Amygdala (tissue), 56 donors: ENCODE measurements around the gene INTS6.

Source experiments
- DNase-seq, 56 donors: peaks; one replicate each; lab custom pipeline; 2025; lab: John Stamatoyannopoulos, UW

Gene INTS6

DNA sequence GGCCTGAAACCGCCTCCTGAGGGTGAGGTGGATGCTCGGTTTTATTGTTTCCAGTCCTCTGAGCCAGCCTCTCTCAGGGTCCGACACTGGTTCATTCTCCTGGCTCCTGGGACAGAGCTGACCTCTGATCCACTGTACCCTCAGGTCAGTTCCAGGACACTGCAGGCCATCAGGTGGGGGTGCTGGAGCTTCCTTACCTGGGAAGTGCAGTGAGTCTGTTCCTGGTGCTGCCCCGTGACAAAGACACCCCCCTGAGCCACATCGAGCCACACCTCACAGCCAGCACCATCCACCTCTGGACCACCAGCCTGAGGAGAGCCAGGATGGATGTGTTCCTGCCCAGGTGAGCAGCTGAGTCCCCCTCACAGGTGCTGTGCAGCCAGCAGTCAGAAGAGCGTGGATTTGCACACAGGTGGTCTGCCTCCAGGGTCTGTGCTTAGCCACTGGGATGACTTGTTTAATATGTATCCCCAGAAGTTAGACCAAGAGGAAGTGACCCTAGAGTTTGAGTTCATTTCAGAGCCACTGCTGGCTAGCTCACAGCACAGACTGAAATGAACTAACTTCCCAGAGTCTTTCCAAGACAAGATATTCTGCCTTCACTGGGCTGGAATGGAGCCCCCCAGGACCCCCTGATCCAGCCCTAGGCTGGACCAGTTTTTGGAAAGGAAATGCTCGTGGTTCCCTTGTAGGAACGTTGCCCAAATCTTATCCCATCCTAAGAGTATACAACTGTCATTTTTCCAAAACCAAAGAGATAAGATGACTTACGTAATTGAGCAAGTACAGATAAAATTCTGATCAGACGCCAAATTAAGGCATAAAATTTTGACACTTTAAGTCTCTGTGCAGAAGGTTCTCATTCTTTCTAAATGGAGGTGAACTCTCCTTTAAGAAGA, 104.5 kb downstream of the INTS6 start:
- DNase-seq, result no peak

DNA sequence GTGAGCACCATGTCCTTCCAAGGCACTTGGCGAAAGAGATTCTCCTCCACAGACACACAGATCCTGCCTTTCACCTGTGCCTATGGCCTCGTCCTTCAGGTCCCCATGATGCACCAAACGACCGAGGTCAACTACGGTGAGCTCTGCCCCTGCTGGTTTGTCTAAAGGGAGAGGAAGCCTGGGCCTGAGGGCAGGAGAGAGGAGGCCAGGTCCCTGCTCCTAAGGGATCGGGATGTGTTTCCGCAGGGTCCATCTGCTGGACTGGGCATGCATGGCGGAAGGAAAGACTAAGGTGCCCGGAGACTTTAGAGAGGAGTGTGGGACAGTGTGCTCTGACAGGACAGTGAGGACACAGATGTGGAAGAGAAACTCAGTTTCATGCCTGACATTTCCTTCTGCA, 105.7 kb downstream of the INTS6 start:
- no peak for DNase-seq

DNA sequence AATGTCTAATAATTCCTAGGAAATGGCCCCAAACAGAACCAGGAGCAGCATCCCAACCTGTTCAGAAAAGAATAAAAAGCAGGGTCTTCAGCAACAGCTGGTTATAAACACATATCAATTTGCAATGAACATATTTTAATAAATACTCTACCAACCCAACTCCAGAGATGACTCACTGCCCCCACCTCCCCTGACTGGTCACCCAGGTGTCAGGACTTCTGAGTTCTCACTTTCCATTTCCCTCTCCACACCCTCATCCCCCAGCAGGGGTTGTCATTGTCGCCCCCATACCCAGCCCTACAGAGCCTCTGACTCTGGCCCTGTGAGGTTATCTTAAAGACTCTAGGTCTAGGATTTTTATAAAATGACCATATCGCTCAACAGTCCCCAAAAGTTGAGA, 106.4 kb downstream of the INTS6 start:
- no peak for DNase-seq

DNA sequence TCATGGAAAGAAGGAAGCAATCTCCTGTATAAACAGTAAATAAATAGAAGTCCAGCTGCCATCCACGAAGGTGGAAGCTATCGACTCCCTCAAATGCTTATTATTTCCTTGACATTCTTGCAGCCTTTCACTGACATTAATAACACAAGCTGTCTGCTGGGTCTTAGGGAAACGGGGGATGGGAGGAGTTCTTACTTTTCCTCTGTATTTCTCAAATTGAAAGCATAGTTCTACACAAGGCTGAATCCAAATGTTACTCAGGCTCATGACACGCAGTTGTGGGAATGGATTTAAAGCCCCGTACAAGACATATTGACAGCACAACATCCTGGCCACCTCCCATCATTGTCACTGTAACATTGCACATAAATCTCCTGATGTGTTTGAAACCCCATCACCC, 109.4 kb downstream of the INTS6 start:
- DNase-seq, result no peak

DNA sequence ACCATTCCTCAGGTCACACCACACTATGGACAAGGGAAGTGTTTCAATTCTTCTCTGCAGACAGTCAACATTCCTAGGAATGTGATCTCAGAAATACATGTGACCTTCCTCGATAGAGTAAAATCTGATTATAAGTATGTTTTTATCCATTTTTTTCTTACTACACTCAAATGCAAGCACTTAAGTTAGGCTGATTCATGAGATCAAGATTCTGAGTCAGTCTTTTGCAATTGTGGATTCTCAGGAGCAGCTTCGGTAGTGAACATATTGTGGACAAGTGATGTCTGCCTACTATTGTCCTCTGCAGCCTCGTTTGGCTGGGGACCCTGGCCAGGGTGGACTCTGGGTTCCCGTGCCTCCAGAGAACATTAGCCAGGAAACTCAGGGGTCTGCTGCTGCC, 110.1 kb downstream of the INTS6 start:
- DNase-seq, result no peak

DNA sequence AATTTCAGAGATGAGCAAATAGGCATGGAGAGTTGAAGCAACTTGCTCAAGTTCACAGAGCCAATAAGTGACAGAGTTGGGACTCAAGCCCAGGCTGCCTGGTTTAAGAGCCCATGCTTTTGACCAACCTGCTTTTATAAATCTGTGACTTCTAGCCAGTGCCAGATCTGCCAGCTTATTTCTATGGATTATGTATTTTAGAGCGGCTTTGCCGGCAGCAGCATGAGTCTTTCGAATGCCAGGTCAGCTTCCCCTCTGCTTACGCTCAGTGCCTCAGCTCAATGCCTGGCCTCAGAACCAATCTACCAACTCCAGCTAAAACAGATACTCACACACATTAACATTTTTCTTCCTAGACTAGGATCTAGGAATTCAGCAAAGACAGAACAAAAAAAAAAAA, 111.0 kb downstream of the INTS6 start:
- no peak for DNase-seq

DNA sequence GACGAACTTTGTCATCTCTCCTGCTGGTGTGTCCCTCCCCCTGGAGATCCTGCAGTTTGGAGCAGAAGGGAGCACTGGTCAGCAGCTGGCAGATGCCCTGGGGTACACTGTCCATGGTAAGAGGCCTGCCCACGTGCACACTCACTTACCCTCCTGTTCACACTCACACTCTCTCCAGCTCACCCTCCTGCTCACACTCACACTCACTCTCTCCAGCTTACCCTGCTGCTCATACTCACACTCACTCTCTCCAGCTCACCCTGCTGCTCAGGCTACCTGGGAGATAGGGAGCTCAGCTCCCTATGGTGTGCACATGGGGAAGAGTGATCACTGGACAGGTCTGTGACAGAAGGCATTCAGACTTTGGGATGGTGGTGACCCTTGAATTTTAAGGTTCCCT, 111.6 kb downstream of the INTS6 start:
- no peak for DNase-seq

DNA sequence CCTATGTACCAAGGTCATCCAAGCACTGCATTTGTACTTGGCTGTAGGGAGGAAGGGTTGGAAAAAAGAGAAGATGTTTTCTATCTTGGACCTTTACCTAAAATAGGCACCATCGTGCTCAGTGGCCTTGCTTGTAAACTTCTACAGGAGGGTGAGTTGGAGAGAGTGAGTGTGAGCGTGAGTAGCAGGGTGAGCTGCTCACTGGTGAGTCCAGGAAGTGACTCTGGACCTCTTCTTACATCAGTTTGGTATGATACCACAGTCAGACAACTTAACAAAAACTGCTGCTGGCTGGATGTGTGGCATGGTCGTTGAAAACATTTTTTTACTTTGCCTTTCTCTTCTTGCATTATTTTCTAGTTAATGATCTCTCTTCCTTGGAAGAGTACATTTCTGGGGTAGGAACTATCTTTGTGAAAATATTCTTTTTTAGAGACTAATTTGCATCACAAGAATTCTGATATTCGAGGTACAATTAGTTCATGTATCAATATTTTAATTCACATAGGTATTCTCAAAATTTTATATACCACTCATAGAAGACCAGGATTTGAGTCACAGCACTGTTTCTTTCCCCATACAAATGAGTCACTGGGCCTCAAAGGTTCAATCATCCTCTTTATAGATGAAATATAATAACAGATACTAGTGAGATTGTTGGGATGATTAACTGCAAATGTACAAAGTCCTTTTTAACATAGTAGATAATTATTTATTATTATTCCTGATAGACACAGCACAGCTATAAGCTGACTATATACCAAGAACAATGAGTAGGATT, 112.7 kb downstream of the INTS6 start:
- no peak for DNase-seq

DNA sequence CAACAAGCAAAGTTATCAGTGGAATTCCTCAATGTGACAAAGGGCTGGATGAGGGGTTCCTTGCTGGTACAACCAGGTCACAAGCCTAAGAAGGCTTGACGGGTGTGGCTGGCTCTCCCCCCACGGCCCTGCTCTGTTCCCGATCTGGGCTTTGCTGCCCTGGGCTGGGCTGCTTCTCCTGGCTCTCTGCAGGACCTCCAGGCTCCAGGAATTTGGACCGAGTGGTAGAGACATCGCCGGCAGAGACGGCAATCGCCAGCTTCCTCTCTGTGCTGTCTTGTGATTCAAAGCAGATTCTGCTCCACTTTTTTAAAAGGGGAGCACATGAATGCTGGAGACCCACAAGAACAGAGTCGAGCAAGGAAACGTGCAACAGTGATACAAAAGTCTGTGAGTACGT, 113.5 kb downstream of the INTS6 start, which contains the start of gene SERPINE3:
TSS of gene SERPINE3 (plus strand) at position 338 of the 400 bp plus-strand sequence. CDS start 1,401 bp downstream, outside the sequence.
- no peak for DNase-seq

DNA sequence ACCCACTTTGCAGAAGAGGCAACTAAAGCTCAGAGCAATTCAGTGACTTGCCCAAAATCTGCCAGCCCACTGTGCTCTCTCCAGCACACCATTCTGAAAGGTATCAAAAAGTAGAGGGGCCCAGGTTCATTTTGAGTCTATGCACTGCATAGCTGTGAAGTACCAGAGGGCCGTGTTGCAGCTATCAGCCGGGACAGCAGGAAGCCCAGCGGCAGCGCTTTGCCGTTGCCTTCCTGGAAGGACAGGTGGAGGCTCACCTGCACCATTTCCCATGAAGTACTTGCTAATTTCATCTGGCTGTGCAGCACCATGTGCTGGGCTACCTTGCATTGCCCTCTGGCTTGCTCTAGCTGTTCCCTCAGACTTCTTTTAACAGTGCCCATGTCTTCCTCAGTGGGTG, 116.1 kb downstream of the INTS6 start:
- no peak for DNase-seq

DNA sequence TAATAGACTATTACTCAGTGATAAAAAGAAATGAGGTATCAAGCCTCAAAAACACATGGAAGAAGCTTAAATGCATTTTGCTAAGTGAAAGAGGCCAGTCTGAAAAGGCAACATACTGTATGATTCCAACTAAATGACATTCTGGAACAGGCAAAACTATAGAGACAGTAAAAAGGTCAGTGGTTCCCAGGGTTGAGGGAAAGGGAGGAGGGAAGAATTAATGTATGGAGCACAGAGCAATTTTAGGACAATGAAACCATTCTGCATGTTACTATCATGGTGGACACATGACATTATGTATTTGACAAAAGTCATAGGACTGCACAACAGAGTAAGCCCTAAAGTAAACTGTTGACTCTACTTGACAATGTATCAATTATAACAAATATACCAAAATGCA, 119.0 kb downstream of the INTS6 start:
- DNase-seq, result no peak

DNA sequence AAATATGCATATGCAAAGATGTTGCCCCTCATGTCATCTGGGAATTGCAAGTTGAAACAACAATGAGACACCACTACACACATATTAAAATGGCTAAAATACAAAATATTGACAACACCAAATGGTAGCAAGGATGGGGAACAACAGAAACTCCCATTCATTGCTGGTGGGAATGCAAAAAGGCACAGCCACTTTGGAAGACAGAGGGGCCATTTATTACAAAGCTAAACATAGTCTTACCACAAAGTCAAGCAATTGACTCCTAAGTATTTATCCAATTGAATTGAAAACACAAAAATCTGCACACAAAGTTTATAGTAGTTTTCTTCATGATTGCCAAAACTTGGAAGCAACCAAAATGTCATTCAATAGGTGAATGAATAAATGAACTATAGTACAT, 119.4 kb downstream of the INTS6 start:
- no peak for DNase-seq

DNA sequence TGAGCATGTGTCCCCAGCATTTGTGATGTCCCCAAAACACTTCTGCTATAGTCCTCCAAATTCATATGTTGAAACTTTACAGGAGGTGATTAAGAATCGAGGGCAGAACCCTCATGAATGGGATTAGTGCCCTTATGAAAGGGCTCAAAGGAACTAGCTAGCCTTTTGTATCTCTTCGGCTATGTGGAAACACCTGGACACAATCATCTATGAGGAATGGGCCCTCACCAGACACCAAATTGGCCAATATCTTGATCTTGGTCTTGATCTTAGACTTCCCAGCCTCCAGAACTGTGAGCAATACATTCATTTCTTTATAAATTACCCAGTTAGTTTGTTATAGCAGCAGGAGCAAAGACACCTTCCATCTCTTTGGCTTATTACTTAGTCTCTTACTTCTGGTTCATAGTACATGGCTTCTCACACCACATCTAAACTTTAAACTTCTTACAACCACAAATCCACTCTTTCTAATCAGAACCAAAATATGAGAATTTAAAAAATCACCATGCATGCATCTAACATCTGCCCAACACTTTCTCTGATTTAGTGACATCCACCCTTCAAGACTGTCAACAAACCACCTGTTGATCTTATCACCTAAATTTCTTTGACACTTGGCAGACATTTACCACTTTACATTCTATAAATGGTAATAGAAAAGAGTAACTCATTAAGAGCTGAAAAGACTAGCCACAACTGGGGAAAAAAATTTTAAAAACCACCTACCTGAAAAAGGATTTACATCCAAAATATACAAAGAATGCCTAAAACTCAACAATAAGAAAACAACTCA, 120.1 kb downstream of the INTS6 start:
- DNase-seq, result no peak

DNA sequence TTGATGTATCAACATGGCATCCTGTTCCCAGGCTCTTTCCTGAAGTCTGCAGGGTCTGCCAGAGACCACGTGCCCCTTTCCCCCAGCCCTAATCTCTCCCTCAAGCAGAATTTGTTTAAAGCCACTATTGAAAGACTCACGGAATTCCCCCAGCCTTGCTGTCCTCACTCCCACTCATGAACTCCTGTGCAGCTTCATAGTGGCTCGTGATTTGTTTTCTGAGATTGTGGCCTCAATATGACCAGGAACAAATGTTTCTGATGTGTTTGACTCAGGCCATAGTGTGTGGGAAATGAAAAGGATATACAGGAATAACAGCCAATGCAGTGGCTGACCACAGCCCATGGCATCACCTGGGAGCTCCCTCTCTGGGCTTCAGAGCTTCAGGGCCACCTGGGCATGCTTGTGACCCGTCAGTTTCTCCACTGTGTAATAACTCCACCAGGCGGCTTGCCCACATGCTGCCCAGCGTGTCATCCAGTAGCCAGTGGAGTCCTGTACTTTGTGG, 121.4 kb downstream of the INTS6 start:
- no peak for DNase-seq

DNA sequence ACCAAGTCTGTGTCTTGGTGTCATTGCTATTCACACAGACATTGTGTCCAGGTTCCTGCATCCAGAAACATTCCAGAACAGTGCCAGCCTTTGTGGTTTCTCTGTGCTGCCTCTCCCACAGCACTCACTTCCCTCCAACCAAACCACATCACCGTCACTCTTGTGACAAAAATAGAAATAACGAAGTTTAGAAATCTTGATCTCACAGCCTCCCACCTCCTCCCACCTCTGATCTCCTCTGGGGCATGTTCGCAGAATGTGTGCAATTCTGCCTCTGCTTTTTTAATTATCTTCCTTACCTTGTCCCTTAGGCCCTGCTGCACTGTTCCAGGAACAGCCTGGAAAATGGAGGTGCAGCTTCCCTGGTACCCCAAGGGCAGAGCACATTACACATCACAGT, 122.0 kb downstream of the INTS6 start:
- DNase-seq, result peak in 3 of 56 donors; percentile 8 to 15 (median 13)

DNA sequence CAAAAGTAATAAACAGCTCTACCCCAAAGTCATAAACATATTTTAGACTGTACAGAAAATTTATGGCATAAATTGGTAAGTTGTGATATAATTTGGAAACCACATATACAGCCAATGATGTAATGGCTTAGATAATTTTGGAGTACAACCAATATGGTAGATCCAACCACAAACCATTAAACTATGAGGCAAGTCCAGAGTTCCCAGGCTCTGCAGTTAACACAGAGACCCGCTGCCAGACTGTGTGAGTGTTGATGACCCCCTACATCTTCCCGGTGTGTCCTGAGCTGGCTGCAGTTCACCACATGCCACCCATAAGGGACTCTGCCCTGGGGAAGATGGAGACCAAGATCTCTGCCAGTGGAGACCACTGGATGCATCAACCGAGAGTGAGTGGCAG, 123.2 kb downstream of the INTS6 start:
- no peak for DNase-seq

DNA sequence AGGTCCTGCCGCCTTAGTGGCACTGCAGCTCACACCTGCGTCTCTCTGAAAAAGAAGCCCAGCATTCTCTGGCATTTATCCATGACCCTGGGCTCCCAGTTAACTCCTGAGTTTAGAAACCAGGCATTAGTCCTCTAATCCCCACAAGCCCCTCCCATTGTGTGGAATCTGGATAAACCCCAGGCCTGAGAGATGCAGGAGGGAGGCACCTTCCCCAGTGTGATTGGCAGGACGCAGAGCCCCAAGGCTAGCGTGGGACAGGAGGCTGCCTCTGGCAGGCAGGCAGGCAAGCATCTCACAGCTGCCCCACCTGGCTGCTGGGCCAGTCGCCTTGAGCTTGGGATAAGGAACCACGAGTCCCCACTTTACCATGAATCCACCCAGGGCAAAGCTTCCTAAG, 124.3 kb downstream of the INTS6 start:
- no peak for DNase-seq

DNA sequence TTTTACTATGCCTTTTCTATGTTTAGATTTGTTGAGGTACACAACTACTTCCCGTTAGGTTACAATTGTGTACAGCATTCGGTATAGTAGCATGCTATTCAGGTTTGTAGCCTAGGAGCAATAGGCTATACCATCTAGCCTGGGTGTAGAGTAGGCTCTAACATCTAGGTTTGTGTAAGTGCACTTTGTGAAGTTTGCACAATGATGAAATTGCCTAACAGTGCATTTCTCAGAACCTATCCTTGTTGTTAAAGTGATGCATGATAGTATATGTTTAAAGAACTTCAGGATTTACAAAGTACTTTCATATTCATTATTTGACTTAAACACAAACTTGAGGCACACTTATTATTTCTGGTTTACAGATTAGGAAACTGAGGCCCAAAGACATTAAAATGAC, 124.9 kb downstream of the INTS6 start:
- DNase-seq, result no peak

DNA sequence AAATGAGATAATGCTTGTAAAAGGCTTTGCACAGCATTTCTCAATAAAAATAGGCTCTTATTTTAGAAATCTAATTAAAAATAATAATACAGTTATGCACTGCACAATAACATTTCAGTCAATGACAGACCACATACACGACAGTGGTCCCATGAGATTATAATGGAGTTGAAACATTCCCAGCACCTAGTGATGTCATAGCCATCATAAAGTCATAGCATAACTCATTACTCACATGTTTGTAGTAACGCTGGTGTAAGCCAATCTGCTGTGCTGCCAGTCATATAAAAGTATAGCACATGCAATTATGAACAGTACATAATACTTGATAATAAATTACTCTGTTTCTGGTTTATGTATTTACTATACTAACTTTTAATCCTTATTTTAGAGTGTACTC, 126.1 kb downstream of the INTS6 start:
- DNase-seq, result no peak

DNA sequence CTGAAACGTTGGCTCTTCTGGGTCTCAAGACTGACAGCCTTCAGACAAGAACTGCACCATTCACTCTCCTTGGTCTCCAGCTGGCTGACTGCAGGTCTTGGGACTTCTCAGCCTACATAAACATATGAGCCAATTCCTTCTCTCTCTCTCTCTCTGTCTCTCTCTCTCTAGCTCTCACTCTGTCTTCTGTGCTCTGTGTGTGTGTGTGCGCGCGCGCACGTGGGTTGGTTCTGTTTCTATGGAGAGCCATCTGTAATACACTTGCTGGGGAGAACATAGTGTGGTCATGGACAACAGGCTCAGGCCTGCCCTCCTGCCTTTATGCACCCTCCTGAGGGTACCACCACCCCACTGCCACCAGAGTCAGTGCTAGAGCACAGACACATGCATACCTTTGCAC, 127.0 kb downstream of the INTS6 start:
- DNase-seq, result peak in 27 of 56 donors; percentile 5 to 66 (median 33)
